Stimulated activated CD4-positive, alpha-beta T cell treated with anti-CD3 and anti-CD28 coated beads, Interleukin-4, amount 100 ng/mL, for 48 hours (primary cell): Measurements from ENCODE around the gene CAPNS1.

ENCODE experiments used
- DNase-seq, 2 donors: peaks; one replicate each; pipeline ENCODE4 v3.0.0-alpha.2; 2020; ENCODE audit warnings: low read depth in 2 of 2

Gene CAPNS1

DNA sequence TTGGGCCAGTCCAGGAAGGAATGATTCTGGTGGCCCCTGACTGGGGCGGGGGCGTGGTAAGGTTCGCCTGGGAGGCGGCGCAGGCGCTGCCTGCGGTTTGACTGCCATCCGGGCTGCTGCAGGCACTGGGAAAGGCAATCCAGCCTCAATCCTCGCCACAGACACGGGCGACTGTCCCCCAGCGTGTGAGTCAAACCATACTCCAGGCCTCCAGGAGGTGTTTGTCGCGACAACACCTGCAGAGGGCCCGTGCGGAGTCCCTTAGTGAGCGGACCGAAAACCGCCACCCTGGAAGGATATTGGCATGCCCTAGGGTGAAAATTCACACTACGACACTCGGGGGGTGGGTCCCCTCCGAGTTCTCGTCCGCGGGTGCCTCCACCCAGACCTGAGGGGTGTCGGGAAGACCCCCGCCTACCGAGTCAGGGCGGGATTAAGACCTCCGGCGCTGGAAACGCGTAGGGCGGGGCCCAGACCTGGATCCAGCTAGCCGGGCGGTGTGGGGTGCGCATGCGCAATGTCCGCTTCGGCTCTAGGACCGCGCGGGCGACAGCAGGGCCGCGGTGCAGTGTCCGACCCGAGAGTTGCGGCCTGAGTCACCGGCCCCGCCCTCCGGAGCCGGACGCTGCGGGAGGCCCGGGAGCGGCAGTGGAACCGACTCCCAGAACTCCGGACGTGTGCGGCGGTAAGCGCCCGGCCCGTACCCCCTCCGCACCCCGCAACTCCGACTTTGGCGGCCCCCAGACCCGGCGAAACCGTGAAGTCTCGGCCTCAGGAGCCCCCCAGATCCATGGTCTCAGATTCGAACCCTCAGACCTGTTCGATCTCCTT is at the start of gene CAPNS1:
TSS of gene CAPNS1 (plus strand) at position 594 of the 831 bp plus-strand sequence. CDS start 946 bp downstream, outside the sequence.
- DNase-seq, result peak; percentile 91 to 93

DNA sequence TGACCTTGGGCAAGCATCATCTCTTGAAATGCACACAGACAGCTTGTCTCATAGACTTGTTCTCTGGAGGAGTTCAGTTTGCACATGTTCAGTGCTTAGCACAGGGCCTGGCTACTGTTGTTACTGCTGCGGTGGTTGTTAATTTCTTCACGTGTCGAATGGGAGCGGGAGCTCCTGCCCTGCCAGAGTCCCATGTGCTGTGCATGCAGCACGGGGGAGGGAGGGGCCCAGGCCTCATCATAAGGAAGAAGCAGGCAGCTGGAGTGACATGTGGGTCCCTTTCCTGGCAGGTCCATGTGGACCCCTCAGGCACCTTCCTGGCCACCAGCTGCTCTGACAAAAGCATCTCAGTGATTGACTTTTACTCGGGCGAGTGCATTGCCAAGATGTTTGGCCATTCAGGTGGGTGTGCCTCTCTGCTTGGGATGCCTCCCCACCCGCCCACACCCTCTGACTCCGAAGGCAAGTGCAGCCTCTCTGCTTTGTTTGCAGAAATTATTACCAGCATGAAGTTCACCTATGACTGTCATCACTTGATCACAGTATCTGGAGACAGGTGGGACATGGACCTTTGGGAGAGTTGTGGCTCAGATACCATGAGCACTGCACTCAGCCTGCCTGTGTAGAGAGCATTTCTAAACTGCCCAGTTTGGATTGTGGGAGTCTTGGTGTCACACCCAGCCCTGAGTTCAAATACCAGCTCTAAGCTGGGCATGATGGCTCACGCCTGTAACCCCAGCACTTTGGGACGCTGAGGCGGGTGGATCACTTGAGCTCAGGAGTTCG is 48.8 kb upstream of the CAPNS1 start:
- no peak for DNase-seq

DNA sequence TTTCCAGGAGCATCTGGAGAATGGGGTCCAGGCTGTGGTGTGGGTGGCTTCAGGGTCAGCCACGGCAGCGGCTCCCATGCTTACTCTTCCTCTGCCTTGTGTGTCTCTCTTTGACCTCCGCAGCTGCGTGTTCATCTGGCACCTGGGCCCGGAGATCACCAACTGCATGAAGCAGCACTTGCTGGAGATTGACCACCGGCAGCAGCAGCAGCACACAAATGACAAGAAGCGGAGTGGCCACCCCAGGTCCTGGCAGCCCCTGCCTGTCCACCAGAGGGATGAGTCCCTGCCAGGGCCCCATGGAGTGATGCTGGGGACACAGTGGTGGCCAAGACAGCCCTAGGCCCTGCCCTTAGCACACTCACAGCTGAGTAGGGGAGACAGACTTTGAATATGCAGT is 47.3 kb upstream of the CAPNS1 start:
- no peak for DNase-seq

DNA sequence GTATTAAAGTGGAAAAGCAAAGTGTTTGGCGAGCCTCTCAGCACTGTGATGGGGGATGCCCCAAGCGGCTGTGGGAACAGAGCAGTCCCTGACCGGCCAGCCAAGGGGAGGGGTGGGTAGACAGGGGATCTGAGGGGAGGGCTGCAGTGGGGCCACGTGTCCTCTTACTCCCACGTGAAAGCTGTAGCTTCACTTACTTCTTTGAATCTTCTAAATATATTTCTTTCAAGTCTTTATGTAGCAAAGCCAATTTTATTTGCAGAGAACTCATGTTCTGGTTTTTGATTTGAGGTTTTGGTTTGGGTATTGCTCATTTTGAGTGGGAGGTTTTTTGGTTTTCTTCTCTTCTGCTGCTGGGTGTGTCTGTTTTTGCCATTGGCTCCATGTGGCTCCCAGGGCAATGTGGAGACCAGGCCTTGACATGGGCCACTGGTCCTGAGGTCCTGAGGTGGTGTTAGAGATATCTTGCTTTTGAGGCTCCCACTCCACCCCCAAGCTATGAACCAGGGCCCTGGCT is 46.7 kb upstream of the CAPNS1 start:
- DNase-seq, result no peak

DNA sequence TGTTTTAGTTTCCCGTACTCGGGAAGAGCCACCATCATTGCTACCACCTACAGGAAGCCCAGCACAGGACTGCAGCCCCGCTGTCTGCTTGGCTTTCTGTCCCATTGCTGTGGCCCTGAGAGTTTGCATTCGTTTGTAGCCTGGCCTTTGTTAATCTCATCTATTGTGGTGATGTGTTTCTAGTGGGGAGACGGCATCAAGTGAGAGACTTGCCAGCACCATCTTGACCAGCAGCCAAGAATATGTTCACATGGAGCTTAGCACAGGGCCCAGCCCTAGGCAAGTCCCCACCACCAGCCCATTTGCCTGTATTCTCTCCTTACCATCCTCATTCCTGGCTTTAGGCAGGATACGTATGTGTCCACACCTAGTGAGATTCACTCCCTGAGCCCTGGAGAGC is 46.2 kb upstream of the CAPNS1 start:
- no peak for DNase-seq

DNA sequence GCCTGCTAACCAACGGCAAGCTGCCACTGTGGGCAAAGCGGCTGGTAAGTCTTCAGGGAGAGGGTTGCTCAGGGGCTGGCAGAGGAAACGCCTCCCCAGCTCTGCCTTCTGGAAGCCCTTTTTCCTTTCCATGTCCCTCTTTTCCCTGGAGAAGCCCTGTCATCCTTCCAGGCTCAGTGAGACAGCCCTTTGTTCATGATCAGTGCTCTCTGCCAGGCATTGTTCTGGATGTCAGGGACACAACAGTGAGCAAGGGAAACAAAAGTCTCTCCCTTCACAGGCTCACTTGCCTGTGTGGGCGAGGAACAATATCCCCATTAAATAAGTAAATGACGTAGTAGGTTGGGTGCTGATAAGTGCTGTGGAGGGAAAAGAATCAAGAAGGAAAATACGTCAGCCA is 42.8 kb upstream of the CAPNS1 start:
- no peak for DNase-seq

DNA sequence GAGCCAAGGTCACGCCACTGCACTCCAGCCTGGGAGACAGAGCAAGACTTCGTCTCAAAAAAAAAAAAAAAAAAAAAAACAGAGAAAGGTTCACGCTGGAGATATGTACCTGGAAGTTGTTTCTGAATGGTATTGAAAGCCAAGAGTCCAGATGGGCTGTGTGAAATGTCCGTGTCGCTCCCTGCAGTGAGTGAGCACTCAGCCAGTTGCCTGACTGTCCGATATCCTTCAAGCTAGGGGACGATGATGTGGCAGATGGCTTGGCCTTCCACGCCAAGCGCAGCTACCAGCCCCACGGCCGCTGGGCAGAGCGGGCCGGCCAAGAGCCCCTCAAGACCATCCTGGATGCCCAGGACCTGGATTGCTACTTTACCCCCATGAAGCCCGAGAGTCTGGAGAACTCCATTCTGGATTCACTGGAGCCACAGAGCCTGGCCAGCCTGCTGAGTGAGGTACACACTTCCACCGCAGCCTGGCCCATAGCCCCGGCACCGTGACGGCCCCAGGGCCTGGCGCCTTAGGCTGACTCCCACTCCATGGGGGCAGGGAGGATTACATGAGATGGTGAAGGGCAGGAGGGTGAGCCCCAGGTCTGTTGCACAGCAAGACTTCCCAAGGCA is 40.6 kb upstream of the CAPNS1 start:
- no peak for DNase-seq

DNA sequence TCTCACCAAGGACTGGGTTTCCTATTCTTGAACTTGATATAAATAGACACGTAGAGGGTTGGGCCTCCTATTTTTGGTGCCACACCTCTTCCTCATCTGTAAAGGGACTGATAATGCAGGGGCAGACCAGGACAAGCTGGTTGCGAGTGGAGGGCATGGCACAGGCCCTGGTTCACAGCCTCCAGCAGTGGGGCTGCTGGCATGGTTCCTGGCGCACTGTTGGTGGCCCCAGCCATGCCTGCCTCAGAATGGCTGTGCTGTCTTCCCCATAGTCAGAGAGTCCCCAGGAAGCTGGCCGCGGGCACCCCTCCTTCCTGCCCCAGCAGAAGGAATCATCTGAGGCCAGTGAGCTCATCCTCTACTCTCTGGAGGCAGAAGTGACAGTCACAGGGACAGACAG is 39.4 kb upstream of the CAPNS1 start:
- no peak for DNase-seq

DNA sequence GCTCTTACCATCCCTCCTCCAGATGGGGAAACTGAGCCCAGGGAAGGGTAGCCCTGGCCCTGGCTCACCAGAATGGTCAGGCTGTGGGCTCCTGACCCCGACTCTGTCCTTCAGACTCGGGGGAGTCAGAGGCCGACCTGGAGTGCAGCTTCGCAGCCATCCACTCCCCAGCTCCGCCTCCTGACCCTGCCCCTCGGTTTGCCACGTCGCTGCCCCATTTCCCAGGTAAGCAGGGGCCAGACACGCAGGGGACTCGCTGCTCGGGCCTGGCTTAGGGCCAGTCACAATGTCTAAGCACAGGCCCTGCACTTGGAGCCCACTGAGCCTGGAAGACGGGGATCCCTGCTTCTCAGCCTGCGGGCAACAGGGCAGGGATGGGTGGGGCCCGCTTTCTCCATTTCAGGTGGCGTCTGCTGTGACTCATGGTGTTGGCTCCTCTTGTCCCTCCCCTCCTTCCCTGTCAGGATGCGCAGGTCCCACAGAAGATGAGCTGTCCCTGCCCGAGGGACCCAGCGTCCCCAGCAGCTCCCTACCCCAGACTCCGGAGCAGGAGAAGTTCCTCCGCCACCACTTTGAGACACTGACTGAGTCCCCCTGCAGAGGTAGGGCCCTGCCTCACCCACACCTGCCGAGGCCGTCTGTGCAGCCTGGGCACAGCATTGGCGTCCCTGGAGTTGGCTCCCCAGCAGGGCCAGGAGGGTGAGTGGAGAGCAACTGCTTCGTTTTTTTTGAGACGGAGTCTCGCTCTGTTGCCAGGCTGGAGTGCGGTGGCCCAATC is 38.1 kb upstream of the CAPNS1 start:
- no peak for DNase-seq

DNA sequence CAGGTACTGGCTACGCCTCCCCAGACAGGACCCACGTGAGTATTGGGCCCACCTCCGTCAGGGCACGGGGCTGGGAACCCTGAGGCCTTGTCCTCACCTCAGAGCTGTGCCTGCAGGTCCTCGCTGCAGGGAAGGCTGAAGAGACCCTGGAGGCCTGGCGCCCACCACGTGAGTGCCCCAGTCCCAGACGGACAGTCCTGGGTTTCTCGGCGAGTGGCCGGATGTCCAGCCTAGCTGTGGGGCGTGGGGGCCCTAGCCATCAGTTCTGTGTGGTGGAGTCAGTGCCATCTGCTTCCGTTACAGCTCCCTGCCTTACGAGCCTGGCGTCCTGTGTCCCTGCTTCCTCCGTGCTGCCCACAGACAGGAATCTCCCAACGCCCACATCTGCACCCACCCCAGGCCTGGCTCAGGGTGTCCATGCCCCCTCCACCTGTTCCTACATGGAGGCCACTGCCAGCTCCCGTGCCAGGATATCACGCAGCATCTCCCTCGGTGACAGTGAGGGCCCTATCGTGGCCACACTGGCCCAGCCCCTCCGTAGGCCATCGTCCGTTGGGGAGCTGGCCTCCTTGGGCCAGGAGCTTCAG is 36.7 kb upstream of the CAPNS1 start:
- no peak for DNase-seq

DNA sequence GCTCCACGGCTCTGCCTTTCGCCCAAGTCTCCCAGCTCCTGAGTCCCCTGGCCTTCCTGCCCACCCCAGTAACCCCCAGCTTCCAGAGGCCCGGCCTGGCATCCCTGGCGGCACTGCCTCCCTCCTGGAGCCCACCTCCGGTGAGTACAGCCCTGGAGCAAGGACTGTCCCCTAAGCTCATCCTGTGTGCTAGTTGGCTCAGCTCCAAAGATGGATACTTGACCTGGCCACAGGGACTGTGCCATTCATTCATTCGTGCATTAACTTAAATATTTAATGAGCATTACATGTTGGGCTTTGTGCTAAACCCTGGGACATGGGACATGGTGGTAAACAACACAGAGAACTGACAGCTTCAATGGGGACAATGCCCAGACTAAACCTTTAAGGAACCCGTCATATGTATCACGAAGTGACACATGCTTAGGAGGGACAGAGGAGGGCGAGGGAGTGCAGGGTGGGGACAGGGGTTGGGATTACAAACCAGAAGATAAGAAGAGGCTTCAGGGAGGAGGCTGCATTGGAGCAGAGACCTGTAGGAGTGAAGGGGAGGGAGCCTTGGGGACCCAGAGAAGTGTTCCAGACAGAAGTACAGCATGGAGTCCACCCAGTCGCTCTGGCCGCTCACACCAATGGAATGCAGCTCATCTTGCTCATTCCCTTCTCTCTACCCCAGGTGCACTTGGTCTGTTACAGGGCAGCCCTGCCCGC is 35.9 kb upstream of the CAPNS1 start:
- no peak for DNase-seq

DNA sequence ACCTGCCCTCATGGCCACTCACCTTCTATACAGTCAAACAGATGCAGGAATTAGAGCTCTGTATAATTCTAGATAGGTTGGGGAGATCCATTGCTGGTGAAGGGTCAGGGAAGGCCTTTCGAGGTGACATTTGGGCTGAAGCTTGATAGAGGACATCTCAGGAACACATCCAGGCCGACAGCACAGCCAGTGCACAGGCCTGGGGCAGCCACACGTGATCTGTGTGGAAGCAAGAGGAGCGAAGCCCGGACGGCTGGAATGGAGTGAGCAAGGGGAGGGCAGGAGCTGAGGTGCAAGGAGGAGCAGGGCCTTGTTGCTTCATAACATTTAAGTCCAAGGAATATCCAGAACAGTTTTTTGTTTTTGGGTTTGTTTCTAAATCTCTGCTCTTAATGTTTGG is 33.4 kb upstream of the CAPNS1 start:
- DNase-seq, result no peak

DNA sequence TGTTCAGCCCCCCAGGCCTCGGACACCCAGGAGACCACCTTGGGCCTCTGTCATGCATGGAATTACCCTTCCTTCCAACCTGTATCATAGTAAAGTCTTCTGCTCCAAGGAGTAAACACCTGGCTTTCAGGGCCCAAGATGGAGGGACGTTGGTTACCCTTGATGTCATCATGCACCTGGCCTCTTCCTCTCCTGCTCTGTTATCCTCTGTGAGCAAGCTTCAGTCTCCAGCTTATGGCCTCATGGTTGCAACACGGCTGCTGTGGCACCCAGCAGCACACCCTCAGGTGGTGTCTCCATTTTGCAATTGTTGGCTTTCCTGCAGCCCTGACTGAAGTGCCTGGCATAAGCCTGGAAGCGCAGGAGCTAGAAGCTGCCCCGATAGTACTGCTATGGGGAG is 32.9 kb upstream of the CAPNS1 start:
- no peak for DNase-seq

DNA sequence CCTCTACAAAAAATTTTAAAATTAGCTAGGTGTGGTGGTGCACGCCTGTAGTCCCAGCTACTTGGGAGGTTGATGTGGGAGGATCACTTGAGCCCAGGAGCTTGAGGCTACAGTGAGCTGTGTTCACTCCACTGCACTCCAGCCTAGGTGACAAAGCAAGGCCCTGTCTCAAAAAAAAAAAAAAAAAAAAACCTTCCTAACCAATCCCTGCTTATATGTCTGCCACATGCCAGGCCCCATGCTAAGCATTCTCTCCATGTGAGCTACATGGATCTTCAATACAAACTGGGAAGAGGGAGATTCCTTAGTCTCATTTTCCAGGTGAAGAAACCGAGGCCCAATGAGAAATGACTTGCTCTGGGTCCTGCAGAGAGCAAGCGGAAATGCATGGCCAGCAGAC is 31.2 kb upstream of the CAPNS1 start:
- DNase-seq, result no peak

DNA sequence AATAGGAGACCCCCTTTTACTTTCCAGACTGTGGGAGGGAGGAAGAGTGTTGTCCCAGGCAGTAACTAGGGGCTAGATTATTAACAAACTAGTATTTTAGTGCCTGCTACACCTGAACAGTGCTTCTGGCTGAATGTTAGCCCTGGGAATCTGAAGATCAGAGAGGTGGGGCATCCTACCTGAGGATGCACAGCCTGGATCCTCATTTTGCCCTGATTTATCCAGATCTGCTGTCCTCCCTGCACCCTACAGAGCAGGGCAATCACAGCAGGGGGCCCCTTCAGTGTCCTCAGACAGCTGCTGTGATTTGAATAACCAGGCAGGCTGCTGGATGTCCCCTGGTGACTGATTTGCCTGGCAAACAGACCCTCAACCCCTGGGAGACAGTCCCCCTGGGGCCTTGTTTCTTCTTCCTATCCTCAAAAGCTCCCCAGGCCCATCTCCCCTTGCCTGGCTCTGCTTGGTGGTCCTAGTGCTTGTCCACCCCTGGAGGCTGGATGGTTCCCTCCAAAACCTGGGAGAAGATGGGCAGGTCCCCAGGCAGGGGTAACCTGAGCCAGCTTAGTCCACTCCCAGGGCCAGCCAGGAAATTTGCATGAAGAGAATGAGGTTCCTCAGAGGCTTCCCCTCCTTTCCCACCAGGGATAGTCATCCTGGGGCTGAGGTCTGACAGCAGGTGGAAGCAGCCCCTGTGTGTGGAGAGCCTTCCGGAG is 29.2 kb upstream of the CAPNS1 start, which contains the start of gene OVOL3:
TSS of gene OVOL3 (plus strand) at position 657 of the 713 bp plus-strand sequence. CDS start 60 bp downstream, outside the sequence.
- no peak for DNase-seq

DNA sequence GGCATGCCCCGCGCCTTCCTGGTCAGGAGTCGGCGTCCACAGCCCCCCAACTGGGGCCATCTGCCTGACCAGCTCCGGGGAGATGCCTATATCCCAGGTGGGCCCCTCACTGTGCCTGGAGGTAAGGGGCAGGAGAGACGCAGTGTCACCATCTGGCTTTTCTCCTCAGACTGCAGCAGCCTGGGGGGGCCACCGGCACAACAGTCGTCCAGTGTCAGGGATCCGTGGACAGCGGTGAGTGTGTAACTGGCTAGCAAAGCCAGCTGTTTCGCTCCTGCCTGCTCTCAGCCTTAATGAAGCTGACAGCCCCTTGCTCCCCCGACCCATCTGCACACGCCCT is 28.7 kb upstream of the CAPNS1 start:
- no peak for DNase-seq

DNA sequence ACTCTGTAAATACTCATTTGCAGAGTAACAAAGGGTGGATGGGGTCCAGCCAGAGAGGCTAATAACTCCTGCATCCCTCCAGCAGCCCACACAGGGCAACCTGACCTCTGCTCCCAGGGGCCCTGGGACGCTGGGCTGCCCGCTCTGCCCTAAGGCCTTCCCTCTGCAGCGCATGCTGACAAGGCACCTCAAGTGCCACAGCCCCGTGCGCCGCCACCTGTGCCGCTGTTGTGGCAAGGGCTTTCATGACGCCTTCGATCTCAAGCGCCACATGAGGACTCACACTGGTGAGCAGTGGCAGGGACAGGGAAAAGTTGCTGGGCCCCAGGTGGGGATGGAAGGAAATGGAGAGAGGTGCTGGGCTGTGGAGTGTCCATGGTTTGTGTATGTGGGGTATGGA is 27.2 kb upstream of the CAPNS1 start:
- DNase-seq, result no peak

DNA sequence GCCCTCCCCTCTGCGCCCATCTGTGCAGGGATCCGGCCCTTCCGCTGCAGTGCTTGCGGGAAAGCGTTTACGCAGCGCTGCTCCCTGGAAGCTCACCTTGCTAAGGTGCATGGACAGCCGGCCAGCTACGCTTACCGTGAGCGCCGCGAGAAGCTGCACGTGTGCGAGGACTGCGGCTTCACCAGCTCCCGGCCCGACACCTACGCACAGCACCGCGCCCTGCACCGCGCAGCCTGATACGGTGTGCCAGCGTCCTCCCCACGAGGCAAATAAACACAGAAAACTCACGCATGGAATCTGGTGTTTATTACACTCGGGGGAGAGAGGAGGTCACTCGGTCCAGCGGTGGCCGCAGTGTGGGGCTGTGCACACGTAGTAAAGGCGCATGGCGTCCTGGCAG is 26.4 kb upstream of the CAPNS1 start:
- DNase-seq, result no peak

DNA sequence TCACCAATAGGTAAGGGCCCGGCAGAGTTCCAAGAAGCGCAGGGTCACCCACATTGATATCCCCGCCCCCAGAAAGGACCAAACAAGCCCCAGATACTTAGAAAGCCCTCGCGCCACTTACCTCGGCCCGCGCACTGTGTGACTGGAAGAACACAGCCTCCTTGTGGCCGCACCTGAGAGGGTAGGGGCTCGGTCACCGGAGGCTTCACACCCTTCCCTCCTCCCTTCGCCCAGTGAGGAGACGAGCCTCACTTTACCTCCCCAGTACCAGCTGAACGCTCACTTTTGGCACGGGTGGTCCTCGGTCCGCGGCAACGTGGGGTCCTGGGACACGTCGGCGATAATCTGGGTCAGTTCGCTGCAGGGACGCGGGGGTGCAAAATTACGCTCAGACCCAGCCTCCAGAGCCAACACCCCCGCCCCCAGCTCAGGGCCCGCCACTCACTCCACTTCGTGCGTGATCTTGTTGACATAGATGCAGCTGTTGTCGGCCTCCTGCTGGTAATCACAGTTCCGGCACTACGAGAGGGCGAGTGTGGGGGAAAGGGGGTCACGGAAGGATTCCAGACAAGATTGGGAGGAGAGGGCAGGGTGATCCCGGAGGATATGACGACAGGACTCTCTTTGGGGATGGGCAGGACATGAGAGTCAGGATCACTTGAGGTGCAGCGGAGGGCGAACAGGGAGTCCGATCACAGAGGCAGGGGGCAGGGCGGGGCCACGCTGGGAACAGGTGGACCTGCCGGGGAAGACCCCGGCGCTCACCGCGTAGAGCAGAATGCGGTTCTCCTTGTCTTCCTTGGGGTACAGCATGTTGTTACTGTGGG is 25.8 kb upstream of the CAPNS1 start:
- no peak for DNase-seq
